Lung (tissue), 12 donors: ENCODE data around the gene DHX35. TPM values are rescaled to one million over a fixed set of nuclear protein-coding genes. Genes with fewer than 3 reads are reported as not detected.

Source experiments
- ATAC-seq: fragments of 200-7000 bp; cut with Tn5 transposase; one replicate; pipeline ENCODE4 v1.9.1; 2020; ENCODE audit warnings: moderate number of reproducible peaks; ENCODE audit not compliant: insufficient read depth, low FRiP score
- DNase-seq, 3 donors: peaks; one replicate each; pipeline ENCODE4 v3.0.0-alpha.2; 2013 to 2017
- H3K27ac ChIP-seq, 2 donors: one replicate each; pipeline ENCODE4 v1.5.1; 2013; ENCODE audit warnings: mild to moderate bottlenecking in 2 of 2, moderate library complexity in 2 of 2, control low read depth in 1 of 2, inconsistent platforms in 1 of 2, low read depth in 1 of 2, low read length in 1 of 2
- H3K27me3 ChIP-seq, 3 donors: one replicate each; pipeline ENCODE4 v1.5.1; 2013; ENCODE audit warnings: low read length in 2 of 3; ENCODE audit not compliant: control insufficient read depth in 3 of 3, insufficient read depth in 3 of 3
- H3K36me3 ChIP-seq, 4 donors: one replicate each; pipeline ENCODE4 v1.5.1; 2013; ENCODE audit warnings: low read length in 4 of 4, mild to moderate bottlenecking in 1 of 4, moderate library complexity in 1 of 4; ENCODE audit not compliant: control insufficient read depth in 4 of 4, insufficient read depth in 4 of 4
- H3K4me1 ChIP-seq, 5 donors: one replicate each; pipeline ENCODE4 v1.5.1; 2013; ENCODE audit warnings: low read length in 5 of 5, mild to moderate bottlenecking in 2 of 5, moderate library complexity in 1 of 5; ENCODE audit not compliant: control insufficient read depth in 5 of 5, insufficient read depth in 5 of 5
- H3K4me3 ChIP-seq: one replicate; pipeline ENCODE4 v1.5.1; 2013; ENCODE audit warnings: mild to moderate bottlenecking, control low read depth, moderate library complexity
- H3K9ac ChIP-seq, 2 donors: one replicate each; pipeline ENCODE4 v1.5.1; 2013; ENCODE audit warnings: low read length in 2 of 2, control low read depth in 1 of 2; ENCODE audit not compliant: insufficient read depth in 1 of 2
- H3K9me3 ChIP-seq, 4 donors: one replicate each; pipeline ENCODE4 v1.5.1; 2013; ENCODE audit warnings: low read length in 3 of 4, mild to moderate bottlenecking in 1 of 4, moderate library complexity in 1 of 4; ENCODE audit not compliant: control insufficient read depth in 4 of 4, insufficient read depth in 3 of 4
- WGBS, 2 donors: extraction: QIAGEN DNeasy Blood & Tissue Kit; methylation state at CpG; one replicate each; pipeline ENCODE4 v1.1.7; 2013; 5-methylcytosine and 5-hydroxymethylcytosine counted together
- polyA plus RNA-seq, 2 donors: library from polyadenylated mRNA; stranded (reverse); fragments of 200-250 nt; gene quantifications; one replicate each; pipeline ENCODE4 v1.2.1, GENCODE V29; 2013
- total RNA-seq, 2 donors: library from RNA; depleted of rRNA in 1 of 2; stranded (reverse); fragments of >200 nt in 1 of 2; gene quantifications; one replicate each; pipeline ENCODE4 v1.2.1, GENCODE V29; 2014 to 2021
- TF ChIP-seq, protein P1 (sequence below): IDR thresholded peaks from 2 replicates; pipeline ENCODE4 v1.5.1; 2012; ENCODE audit warnings: mild to moderate bottlenecking; ENCODE audit errors: control extremely low read depth, extremely low read depth
- donor health status: control.
- donor health status: control.
- donor health status: Bipolar disorder and iron deficiency.
- donor health status: healthy.
- donor health status: DM: yes; HTN: yes; CAD: no.

DHX35 gene
- total and polyA plus RNA-seq, 4 donors = 4.4 to 15.5 (median 8.2) TPM

DNA sequence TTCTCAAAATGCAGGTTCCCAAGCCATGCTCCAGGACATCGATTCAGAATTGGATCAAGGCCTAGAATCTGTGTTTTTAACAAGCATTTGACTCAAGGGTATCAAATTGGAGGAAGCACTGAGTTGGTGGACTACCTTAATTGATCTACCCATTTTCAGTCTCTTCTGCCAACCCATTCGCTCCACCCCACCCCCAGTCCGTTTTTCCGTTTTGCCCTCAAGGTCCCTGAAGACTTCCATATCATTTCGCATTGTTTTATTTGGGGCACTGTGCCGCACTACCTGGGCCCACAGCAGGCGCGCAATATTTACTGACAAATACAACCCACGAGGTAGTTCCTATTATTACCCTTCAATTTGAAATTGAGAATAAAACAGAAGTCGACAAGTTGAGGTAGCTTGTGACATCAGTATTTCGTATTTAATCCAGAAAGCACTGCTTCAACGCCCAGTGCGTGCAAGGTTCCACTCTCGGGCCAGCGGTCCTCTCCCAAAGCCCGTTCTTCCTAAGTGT is 557 bp upstream of the DHX35 start:
- no peaks in the 10 kb centered on the region for H3K27me3 ChIP-seq
- H3K4me1 ChIP-seq = peaks cover 0 to 10% (median 6%) of the 10 kb centered on the region in 5 donors
- peaks cover 0 to 2% (median 0%) of the 10 kb centered on the region in 4 donors for H3K36me3 ChIP-seq
- H3K27ac ChIP-seq = peak overlapping the region; percentile 71 to 86
- no peaks in the 10 kb centered on the region for H3K9me3 ChIP-seq
- TF ChIP-seq, protein P1, sequence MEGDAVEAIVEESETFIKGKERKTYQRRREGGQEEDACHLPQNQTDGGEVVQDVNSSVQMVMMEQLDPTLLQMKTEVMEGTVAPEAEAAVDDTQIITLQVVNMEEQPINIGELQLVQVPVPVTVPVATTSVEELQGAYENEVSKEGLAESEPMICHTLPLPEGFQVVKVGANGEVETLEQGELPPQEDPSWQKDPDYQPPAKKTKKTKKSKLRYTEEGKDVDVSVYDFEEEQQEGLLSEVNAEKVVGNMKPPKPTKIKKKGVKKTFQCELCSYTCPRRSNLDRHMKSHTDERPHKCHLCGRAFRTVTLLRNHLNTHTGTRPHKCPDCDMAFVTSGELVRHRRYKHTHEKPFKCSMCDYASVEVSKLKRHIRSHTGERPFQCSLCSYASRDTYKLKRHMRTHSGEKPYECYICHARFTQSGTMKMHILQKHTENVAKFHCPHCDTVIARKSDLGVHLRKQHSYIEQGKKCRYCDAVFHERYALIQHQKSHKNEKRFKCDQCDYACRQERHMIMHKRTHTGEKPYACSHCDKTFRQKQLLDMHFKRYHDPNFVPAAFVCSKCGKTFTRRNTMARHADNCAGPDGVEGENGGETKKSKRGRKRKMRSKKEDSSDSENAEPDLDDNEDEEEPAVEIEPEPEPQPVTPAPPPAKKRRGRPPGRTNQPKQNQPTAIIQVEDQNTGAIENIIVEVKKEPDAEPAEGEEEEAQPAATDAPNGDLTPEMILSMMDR = no peak
- ATAC-seq (no peak), DNase-seq (no peak)
- H3K4me3 ChIP-seq = peak overlapping the region; percentile 57
- WGBS, 2 donors = 12 to 13% methylated on average over 16 of the region's 16 CpGs
- H3K9ac ChIP-seq = peak overlapping the region; percentile 71 to 74

DNA sequence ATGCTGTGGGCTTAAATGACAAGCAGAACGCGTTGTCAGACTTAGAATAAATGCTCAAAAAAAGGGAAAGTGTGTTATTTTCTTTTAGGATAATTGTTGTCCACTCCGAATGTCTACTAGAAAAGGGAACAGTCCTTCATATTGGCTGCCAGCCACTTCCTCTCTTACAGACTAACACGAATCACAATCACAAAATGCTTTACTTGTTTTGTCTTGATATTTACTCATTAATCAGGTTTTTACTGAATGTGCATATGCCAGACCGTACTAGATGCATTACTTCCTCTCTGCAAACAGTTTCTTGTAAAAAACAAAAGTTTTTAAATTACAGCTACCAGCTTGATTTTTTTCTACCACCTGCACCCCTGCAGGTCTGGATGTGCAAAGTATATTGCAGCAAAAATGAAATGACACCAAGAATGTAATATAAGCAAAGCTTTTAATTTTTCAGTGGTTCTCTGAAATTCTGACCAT is 821 bp downstream of the DHX35 start:
- WGBS, 2 donors = 3% methylated on average over 5 of the region's 5 CpGs
- Histone ChIP-seq H3K4me3 (peak overlapping the region; percentile 95), H3K27ac (peak overlapping the region in 1 of 2 donors; percentile 92), H3K4me1 (peaks cover 0 to 10% (median 6%) of the 10 kb centered on the region in 5 donors), H3K9ac (peak overlapping the region; percentile 58 to 89), H3K36me3 (peaks cover 0 to 2% (median 0%) of the 10 kb centered on the region in 4 donors), H3K27me3 (no peaks in the 10 kb centered on the region), H3K9me3 (no peaks in the 10 kb centered on the region)
- ATAC-seq (no peak), DNase-seq (peak in 2 of 3 donors; percentile 25 to 31)
- TF ChIP-seq, protein P1 = no peak

DNA sequence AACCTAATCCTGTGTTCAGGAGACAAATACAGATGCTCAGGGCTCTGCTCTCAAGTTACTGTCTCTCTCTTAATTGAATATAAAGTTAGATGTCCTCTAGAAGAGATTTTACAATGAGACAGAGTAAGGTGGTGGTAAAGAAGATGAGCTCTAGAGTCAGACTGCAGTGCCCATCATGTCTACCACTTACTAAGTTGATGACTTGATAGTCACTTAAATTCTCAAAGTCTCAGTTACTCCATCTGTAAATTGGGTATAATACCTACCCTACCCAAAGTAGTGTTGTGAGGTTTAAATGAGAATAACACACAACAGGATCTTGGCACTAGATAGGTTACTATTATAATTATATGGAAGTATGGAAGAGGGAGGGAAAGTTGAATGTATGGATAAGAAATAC is 1.6 kb downstream of the DHX35 start:
- TF ChIP-seq, protein P1 = no peak
- H3K4me3 ChIP-seq = no peak overlapping the region
- ATAC-seq (no peak), DNase-seq (no peak)
- no peaks in the 10 kb centered on the region for H3K9me3 ChIP-seq
- H3K27me3 ChIP-seq = no peaks in the 10 kb centered on the region
- peaks cover 0 to 4% (median 0%) of the 10 kb centered on the region in 4 donors for H3K36me3 ChIP-seq
- H3K4me1 ChIP-seq = peaks cover 0 to 10% (median 6%) of the 10 kb centered on the region in 5 donors
- H3K9ac ChIP-seq = no peak overlapping the region
- H3K27ac ChIP-seq = no peak overlapping the region

DNA sequence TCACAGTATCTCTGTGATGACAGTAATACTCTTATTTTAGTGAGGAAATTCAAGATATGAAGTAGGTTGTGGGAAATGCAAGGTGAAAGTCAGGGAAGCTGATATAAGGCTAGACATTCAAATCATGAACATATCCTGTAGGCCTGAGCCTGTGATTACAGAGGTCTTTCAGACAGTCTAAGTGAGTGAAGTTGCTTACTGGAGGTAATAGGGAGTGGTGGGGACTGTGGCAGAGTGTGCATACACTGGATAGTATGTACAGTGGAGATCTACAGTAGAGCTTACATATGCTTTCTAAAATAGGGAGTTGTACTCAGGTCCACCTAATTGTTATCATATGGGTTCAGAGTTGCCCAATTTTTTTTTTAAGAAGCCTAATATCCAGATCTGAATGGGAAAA is 3.1 kb downstream of the DHX35 start:
- no peak for DNase-seq
- H3K4me1 ChIP-seq = peaks cover 0 to 10% (median 6%) of the 10 kb centered on the region in 5 donors
- H3K36me3 ChIP-seq = peaks cover 6 to 8% (median 8%) of the 10 kb centered on the region in 4 donors
- no peaks in the 10 kb centered on the region for H3K27me3 ChIP-seq
- H3K9ac ChIP-seq = no peak overlapping the region
- TF ChIP-seq, protein P1 = no peak
- ATAC-seq = no peak
- no peak overlapping the region for H3K4me3 ChIP-seq
- H3K27ac ChIP-seq = no peak overlapping the region
- no peaks in the 10 kb centered on the region for H3K9me3 ChIP-seq
